H1 (cell line): Measurements from ENCODE around the gene SLC38A10. TPM values are rescaled to one million over a fixed set of nuclear protein-coding genes. Genes with fewer than 3 reads are reported as not detected.
A peak's percentile ranks its signal among the peaks of the same experiment; 100 is the strongest.

Experiments
- CTCF ChIA-PET: fragments of 300-600 bp; sonication (Branson Sonifier 250); formaldehyde crosslinking; loops from one replicate; lab custom pipeline; 2021; ENCODE audit not compliant: partially characterized antibody; lab: Charles Lee
- POLR2A ChIA-PET: fragments of 300-600 bp; sonication (Branson Sonifier 250); formaldehyde crosslinking; loops from one replicate; lab custom pipeline; 2021; ENCODE audit warnings: inconsistent platforms; ENCODE audit not compliant: partially characterized antibody; lab: Charles Lee
- DNase-seq, 2 experiments: peaks; one replicate each; pipeline versions ENCODE4 v3.0.0 to v3.0.0-alpha.2; 2010 to 2022; ENCODE audit warnings: low spot score in 2 of 2, low read depth in 1 of 2, mixed read lengths in 1 of 2
- FAIRE-seq: peaks from 2 replicates; lab custom pipeline; 2011; peaks lifted over from hg19 to GRCh38; lab: Jason Lieb, UNC
- H2AFZ ChIP-seq: 2 replicates; pipeline ENCODE4 v1.8.1; 2012; ENCODE audit warnings: low read length, inconsistent platforms
- H2AK5ac ChIP-seq: 2 replicates; pipeline ENCODE4 v1.6.1; 2013; ENCODE audit warnings: low read depth, low read length
- H2BK120ac ChIP-seq: replicated peaks from 2 replicates; pipeline ENCODE3; 2013; ENCODE audit warnings: low read depth, low read length, inconsistent platforms
- H2BK12ac ChIP-seq: 2 replicates; pipeline ENCODE4 v1.6.1; 2013; ENCODE audit warnings: low read depth, low read length
- H2BK15ac ChIP-seq: 2 replicates; pipeline ENCODE4 v1.6.1; 2013; ENCODE audit warnings: low read length
- H2BK20ac ChIP-seq: 2 replicates; pipeline ENCODE4 v1.6.1; 2013; ENCODE audit warnings: low read length
- H2BK5ac ChIP-seq: 2 replicates; pipeline ENCODE4 v1.6.1; 2013; ENCODE audit warnings: low read depth, low read length
- H3K14ac ChIP-seq: 2 replicates; pipeline ENCODE4 v1.6.1; 2013; ENCODE audit warnings: inconsistent platforms; ENCODE audit not compliant: insufficient read length
- H3K18ac ChIP-seq: 2 replicates; pipeline ENCODE4 v1.6.1; 2013; ENCODE audit warnings: low read length; ENCODE audit errors: extremely low read depth
- H3K23ac ChIP-seq: 2 replicates; pipeline ENCODE4 v1.6.1; 2013; ENCODE audit warnings: inconsistent platforms; ENCODE audit not compliant: insufficient read length
- H3K23me2 ChIP-seq: 2 replicates; pipeline ENCODE4 v1.6.1; 2013; ENCODE audit warnings: low read depth, low read length
- H3K27ac ChIP-seq: 2 replicates; pipeline ENCODE4 v1.6.1; 2011; ENCODE audit warnings: low read depth, low read length, inconsistent platforms
- H3K27me3 ChIP-seq, 4 experiments: replicated peaks in 1 of 4; 1 replicate in 1 of 4; 2 replicates in 3 of 4; pipeline versions ENCODE4 v1.6.1 to v1.8.1; 2011 to 2013; ENCODE audit warnings: low read length in 3 of 4, mild to moderate bottlenecking in 3 of 4, inconsistent platforms in 2 of 4, mixed read lengths in 2 of 4, moderate library complexity in 1 of 4; ENCODE audit not compliant: control insufficient read depth in 3 of 4, insufficient read depth in 3 of 4; ENCODE audit errors: extremely low read depth in 1 of 4
- H3K36me3 ChIP-seq, 4 experiments: 2 replicates each; pipeline versions ENCODE4 v1.6.1 to v1.8.1; 2011 to 2013; ENCODE audit warnings: mild to moderate bottlenecking in 4 of 4, low read length in 3 of 4, moderate library complexity in 2 of 4, control low read depth in 1 of 4, inconsistent platforms in 1 of 4; ENCODE audit not compliant: insufficient read depth in 4 of 4, control insufficient read depth in 2 of 4
- H3K4ac ChIP-seq: replicated peaks from 2 replicates; pipeline ENCODE3; 2013; ENCODE audit warnings: low read length, low read depth, mixed read lengths, inconsistent platforms; ENCODE audit not compliant: insufficient read length
- H3K4me1 ChIP-seq, 4 experiments: replicated peaks in 1 of 4; 1 replicate in 1 of 4; 2 replicates in 3 of 4; pipeline versions ENCODE4 v1.6.1 to v1.8.1; 2011 to 2013; ENCODE audit warnings: low read length in 3 of 4, inconsistent platforms in 2 of 4, mixed read lengths in 1 of 4; ENCODE audit not compliant: insufficient read depth in 4 of 4, control insufficient read depth in 3 of 4
- H3K4me2 ChIP-seq, 2 experiments: 2 replicates each; pipeline versions ENCODE4 v1.6.1 to v1.8.1; 2011 to 2013; ENCODE audit warnings: low read depth in 2 of 2, low read length in 2 of 2, control low read depth in 1 of 2, inconsistent platforms in 1 of 2, mild to moderate bottlenecking in 1 of 2; ENCODE audit not compliant: insufficient read depth in 1 of 2
- H3K4me3 ChIP-seq, 4 experiments: fragments of 200-600, 300-600 bp in 1 of 4; sonication (generic), shearing (Covaris generic), sonication (Bioruptor Twin) in 1 of 4; 2 replicates each; pipeline versions ENCODE4 v1.5.1 to v1.8.1; 2011 to 2016; ENCODE audit warnings: low read length in 4 of 4, low read depth in 3 of 4, control low read depth in 2 of 4, inconsistent platforms in 2 of 4, mild to moderate bottlenecking in 2 of 4, mixed read lengths in 1 of 4, moderate library complexity in 1 of 4; ENCODE audit not compliant: insufficient read depth in 2 of 4; ENCODE audit errors: extremely low read depth in 1 of 4
- H3K56ac ChIP-seq: replicated peaks from 2 replicates; pipeline ENCODE3; 2013; ENCODE audit warnings: low read depth, mild to moderate bottlenecking, mixed read lengths, low read length, inconsistent platforms; ENCODE audit not compliant: insufficient read length
- H3K79me1 ChIP-seq: 2 replicates; pipeline ENCODE4 v1.6.1; 2013; ENCODE audit warnings: low read depth, low read length, control low read depth
- H3K79me2 ChIP-seq, 2 experiments: 2 replicates each; pipeline versions ENCODE4 v1.6.1 to v1.8.1; 2012 to 2013; ENCODE audit warnings: low read length in 2 of 2, mild to moderate bottlenecking in 2 of 2, inconsistent platforms in 1 of 2; ENCODE audit not compliant: insufficient read depth in 2 of 2, control insufficient read depth in 1 of 2
- H3K9ac ChIP-seq, 4 experiments: replicated peaks in 1 of 4; 1 replicate in 1 of 4; 2 replicates in 3 of 4; pipeline versions ENCODE4 v1.6.1 to v1.8.1; 2011 to 2013; ENCODE audit warnings: low read depth in 3 of 4, low read length in 3 of 4, control low read depth in 2 of 4, mild to moderate bottlenecking in 2 of 4, moderate library complexity in 2 of 4, inconsistent platforms in 1 of 4; ENCODE audit errors: extremely low read depth in 1 of 4
- H3K9me3 ChIP-seq, 2 experiments: 2 replicates each; pipeline versions ENCODE4 v1.6.1 to v1.8.1; 2012 to 2013; ENCODE audit warnings: mild to moderate bottlenecking in 2 of 2, moderate library complexity in 2 of 2, control low read depth in 1 of 2, inconsistent platforms in 1 of 2, low read depth in 1 of 2, low read length in 1 of 2, mixed read lengths in 1 of 2; ENCODE audit not compliant: insufficient read depth in 2 of 2
- H4K20me1 ChIP-seq, 2 experiments: replicated peaks in 1 of 2; 2 replicates each; pipeline versions ENCODE3 to v1.8.1; 2011 to 2013; ENCODE audit warnings: inconsistent platforms in 2 of 2, low read length in 2 of 2, mild to moderate bottlenecking in 1 of 2; ENCODE audit not compliant: insufficient read depth in 2 of 2, control insufficient read depth in 1 of 2
- H4K5ac ChIP-seq: 2 replicates; pipeline ENCODE4 v1.6.1; 2013; ENCODE audit warnings: low read length, low read depth, mixed read lengths, inconsistent platforms; ENCODE audit not compliant: insufficient read length
- H4K8ac ChIP-seq: 2 replicates; pipeline ENCODE4 v1.8.0; 2013; ENCODE audit warnings: mild to moderate bottlenecking, moderate library complexity, low read length, inconsistent platforms; ENCODE audit not compliant: insufficient read depth; ENCODE audit errors: extremely low read depth
- H4K91ac ChIP-seq: replicated peaks from 2 replicates; pipeline ENCODE3; 2013; ENCODE audit warnings: low read length, mixed read lengths, inconsistent platforms; ENCODE audit not compliant: insufficient read length
- RAD21 ChIP-seq, 2 experiments: IDR thresholded peaks in 1 of 2; conservative IDR thresholded peaks in 1 of 2; 2 replicates each; pipeline ENCODE4 v1.6.1; 2011; ENCODE audit warnings: low read depth in 2 of 2, low read length in 2 of 2, improper control_type of control experiment in 1 of 2, inconsistent platforms in 1 of 2, mild to moderate bottlenecking in 1 of 2, moderate library complexity in 1 of 2
- SIRT6 ChIP-seq: IDR thresholded peaks from one replicate; pipeline ENCODE4 v1.7.1; 2012; ENCODE audit warnings: low read length, inconsistent platforms
- SP1 ChIP-seq: IDR thresholded peaks from 2 replicates; pipeline ENCODE4 v1.6.1; 2011; ENCODE audit warnings: low read depth, low read length
- SUZ12 ChIP-seq: fragments of 200-600 bp; sonication (generic); IDR thresholded peaks from 2 replicates; pipeline ENCODE4 v1.6.1; 2012; ENCODE audit warnings: mild to moderate bottlenecking, inconsistent platforms, low read length, moderate library complexity, mixed read lengths
- TEAD4 ChIP-seq: IDR thresholded peaks from 2 replicates; pipeline ENCODE4 v1.6.1; 2012; ENCODE audit warnings: low read depth, low read length, inconsistent platforms, mixed read lengths
- WGBS, 2 experiments: shearing (Covaris generic) in 1 of 2; methylation state at CpG; one replicate each; pipeline versions ENCODE4 v1.1.6 to v1.1.7; 2013 to 2015; ENCODE audit warnings: low lambda C conversion rate in 2 of 2, mixed read lengths in 2 of 2, inconsistent platforms in 1 of 2, low coverage in 1 of 2, missing lambda C conversion rate in 1 of 2; ENCODE audit not compliant: insufficient replicate concordance in 2 of 2, insufficient coverage in 1 of 2, insufficient read length in 1 of 2; ENCODE audit errors: extremely low coverage in 1 of 2, missing lambda C conversion rate in 1 of 2; 5-methylcytosine and 5-hydroxymethylcytosine counted together
- polyA plus RNA-seq, 7 experiments: library from polyadenylated mRNA; depleted of rRNA in 3 of 7; stranded (reverse) in 5 of 7; unstranded in 2 of 7; fragments of >200 nt in 5 of 7; fragments of 200-250 nt in 2 of 7; gene quantifications; 1 replicate in 5 of 7; 2 replicates in 1 of 7; 4 replicates in 1 of 7; pipeline versions ENCODE4 v1.2.1 to v1.2.3, GENCODE V29; 2011 to 2013; ENCODE audit warnings: missing spikeins in 2 of 7, mixed read lengths in 2 of 7
- total RNA-seq: library from RNA; stranded (reverse); fragmentation: NEBNext Ultra II Directional; extraction: Animal tissue kit (Norgen Biotek cat#: 25700); gene quantifications from 2 replicates; pipeline ENCODE4 v1.2.1, GENCODE V29; 2021
- TF ChIP-seq, protein P1 (sequence below): IDR thresholded peaks from 2 replicates; pipeline ENCODE4 v1.6.1; 2012; ENCODE audit warnings: inconsistent platforms

SLC38A10 gene
- total and polyA plus RNA-seq, 2 of the 8 experiments (the other 6 are each of a cell fraction or from before 2014, with no cell fraction given), result 26.4 to 41.0 TPM

DNA sequence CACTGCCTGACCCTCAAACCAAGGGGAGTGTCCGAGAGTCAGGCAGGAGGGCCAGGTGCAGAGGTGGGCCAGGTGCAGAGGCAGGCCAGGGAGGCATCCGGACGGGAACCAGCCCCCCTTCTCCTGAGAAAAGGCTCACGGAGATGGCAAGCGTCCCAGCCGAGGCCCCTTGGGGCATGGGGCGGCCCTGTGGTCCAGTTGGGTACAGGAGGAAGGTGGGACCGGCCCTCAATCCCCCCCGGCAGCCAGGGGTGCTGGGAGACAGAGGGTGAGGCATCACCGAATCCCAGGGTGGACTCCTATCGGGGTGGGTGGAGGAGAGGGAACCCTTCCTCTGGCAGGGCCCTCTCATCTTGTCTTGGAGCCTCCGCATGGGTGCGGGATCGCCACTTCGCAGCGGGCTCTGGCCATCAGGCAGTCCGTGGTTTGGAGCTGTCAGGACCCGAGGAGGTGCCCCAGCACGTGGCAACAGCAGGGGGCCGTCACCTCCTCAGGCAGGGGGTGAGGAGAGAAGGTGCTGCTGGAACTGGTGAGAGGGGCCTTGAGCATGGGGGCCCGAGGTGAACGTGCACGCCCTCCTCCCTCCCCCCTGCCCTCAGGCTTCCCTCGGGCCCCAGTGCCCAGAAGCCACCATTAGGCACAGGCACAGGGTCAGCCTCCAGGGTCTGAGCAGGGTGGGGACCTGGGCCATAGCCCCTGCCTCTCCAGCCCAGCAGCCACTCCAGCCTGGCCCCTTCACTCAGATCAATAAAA, 38.7 kb upstream of the SLC38A10 start:
- POLR2A ChIA-PET, result interaction anchor here (1.3 kb wide), 1 partner anchor 28 kb away, joined by 3 read pairs; no protein-coding TSS in a partner anchor
- no peak for DNase-seq

More for the DNA sequence above, 38.7 kb upstream of the SLC38A10 start:
- Histone ChIP-seq H3K4ac (no peak overlapping the region), H2AFZ (no peak overlapping the region), H4K5ac (no peak overlapping the region), H3K56ac (no peak overlapping the region), H2BK12ac (no peak overlapping the region), H4K8ac (peak overlapping the region; percentile 22), H3K79me2 (no peaks in the 10 kb centered on the region), H3K9me3 (no peaks in the 10 kb centered on the region), H3K18ac (no peak overlapping the region), H3K9ac (no peak overlapping the region), H3K14ac (no peak overlapping the region), H4K20me1 (no peaks in the 10 kb centered on the region), H2BK5ac (no peak overlapping the region), H3K79me1 (no peaks in the 10 kb centered on the region), H3K4me2 (no peak overlapping the region), H2BK120ac (no peak overlapping the region), H2BK15ac (no peak overlapping the region), H3K23ac (no peak overlapping the region), H3K4me3 (no peak overlapping the region), H3K27ac (no peak overlapping the region), H2BK20ac (no peak overlapping the region), H3K23me2 (peaks cover 1% of the 10 kb centered on the region; the same call in 1 of the 2 replicates), H3K27me3 (peaks cover 0 to 10% (median under 1%) of the 10 kb centered on the region in 4 experiments; a peak in 3 of 7 replicates), H3K36me3 (no peaks in the 10 kb centered on the region), H3K4me1 (peaks cover 13 to 43% (median 32%) of the 10 kb centered on the region in 4 experiments), H4K91ac (no peak overlapping the region), H2AK5ac (no peak overlapping the region)
- no peak for FAIRE-seq
- TF ChIP-seq RAD21 (IDR thresholded peaks at IDR 0.05 in 1 of 2, conservative IDR thresholded peaks at IDR 0.05 in 1 of 2; ENCODE audit: low read depth in 2 of 2, low read length in 2 of 2) (no peak), SP1 (no peak), TEAD4 (no peak), SUZ12 (no peak), SIRT6 (no peak)
- TF ChIP-seq, protein P1, sequence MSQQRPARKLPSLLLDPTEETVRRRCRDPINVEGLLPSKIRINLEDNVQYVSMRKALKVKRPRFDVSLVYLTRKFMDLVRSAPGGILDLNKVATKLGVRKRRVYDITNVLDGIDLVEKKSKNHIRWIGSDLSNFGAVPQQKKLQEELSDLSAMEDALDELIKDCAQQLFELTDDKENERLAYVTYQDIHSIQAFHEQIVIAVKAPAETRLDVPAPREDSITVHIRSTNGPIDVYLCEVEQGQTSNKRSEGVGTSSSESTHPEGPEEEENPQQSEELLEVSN, result no peak
- CTCF ChIA-PET, result interaction anchor here (1.3 to 2.5 kb wide), 5 partner anchors 21 to 68 kb away, joined by 4 to 10 read pairs (median 6); no protein-coding TSS in a partner anchor
- 86% methylated on average over 16 of the region's 24 CpGs; no CpG with 5 or more reads in 1 of the 2 experiments for WGBS, 2 experiments
